AG04450 (cell line): ENCODE measurements around the gene HMG20A. TPM values are rescaled to one million over a fixed set of nuclear protein-coding genes. Genes with fewer than 3 reads are reported as not detected.
A peak's percentile ranks its signal among the peaks of the same experiment; 100 is the strongest.

Experiments
- CTCF ChIA-PET: fragments of 300-600, 350-600 bp; formaldehyde crosslinking; extraction: SDS; loops from one replicate; lab custom pipeline; 2022; ENCODE audit warnings: antibody characterized with exemption, inconsistent platforms; lab: Charles Lee
- POLR2A ChIA-PET: fragments of 350-600 bp; formaldehyde crosslinking; extraction: SDS; loops from one replicate; lab custom pipeline; 2021; ENCODE audit warnings: antibody characterized with exemption, inconsistent platforms; lab: Yijun Ruan, JAX
- DNase-seq: peaks from one replicate; pipeline ENCODE4 v3.0.0-alpha.2; 2011; ENCODE audit warnings: low read depth, low spot score
- H3K27ac ChIP-seq: one replicate; pipeline ENCODE4 v1.5.1; 2012; ENCODE audit warnings: low read depth, low read length, control low read depth
- H3K27me3 ChIP-seq: one replicate; pipeline ENCODE4 v1.6.0; 2012; ENCODE audit warnings: low read length; ENCODE audit not compliant: control insufficient read depth, insufficient read depth
- H3K4me3 ChIP-seq: 2 replicates; pipeline ENCODE4 v1.5.1; 2011; ENCODE audit warnings: mild to moderate bottlenecking, low read depth, low read length, control low read depth
- H3K9me3 ChIP-seq: 2 replicates; pipeline ENCODE4 v1.5.1; 2012; ENCODE audit warnings: low read length; ENCODE audit not compliant: control insufficient read depth, insufficient read depth
- polyA plus RNA-seq: library from polyadenylated mRNA; depleted of rRNA; stranded (reverse); fragments of >200 nt; gene quantifications from 2 replicates; pipeline ENCODE4 v1.2.3, GENCODE V29; 2011
- TF ChIP-seq, protein P1 (sequence below): IDR thresholded peaks from 2 replicates; pipeline ENCODE4 v1.5.1; 2011; ENCODE audit warnings: low read depth, low read length, control low read depth, inconsistent platforms

HMG20A gene
- polyA plus RNA-seq, 1 experiment = 62.5 TPM

DNA sequence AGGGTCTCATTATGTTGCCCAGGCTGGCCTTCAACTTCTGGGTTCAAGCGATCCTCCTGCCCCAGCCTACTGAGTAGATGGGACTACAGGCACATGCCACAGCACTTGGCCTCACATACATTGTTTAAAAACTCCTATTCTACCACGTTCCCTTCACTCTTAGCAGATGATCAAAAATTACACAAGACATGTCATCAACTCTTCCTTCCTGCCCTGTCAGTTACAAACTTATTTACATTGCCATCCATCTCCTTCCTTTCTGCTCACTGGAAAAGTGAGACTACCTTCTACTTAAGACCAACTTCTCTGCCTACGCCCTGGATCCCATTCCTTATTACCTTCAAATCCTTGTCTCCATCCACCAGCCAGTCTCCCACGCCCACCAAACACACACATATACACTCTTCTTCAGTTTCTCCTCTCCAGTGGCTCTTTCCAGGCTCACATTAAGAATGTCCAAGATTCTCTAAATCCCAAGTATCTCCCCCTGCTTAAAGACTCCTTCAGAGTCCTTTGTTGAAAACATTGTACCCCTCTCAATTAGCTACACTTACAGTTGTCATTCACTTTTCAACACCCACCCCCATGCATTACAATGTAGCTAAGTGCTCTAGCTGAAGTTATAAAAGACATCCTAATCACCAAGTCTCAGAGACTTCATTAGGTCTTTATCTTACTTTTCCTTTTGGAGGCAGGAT lies 5.1 kb upstream of the HMG20A start:
- no peak for DNase-seq
- TF ChIP-seq, protein P1, sequence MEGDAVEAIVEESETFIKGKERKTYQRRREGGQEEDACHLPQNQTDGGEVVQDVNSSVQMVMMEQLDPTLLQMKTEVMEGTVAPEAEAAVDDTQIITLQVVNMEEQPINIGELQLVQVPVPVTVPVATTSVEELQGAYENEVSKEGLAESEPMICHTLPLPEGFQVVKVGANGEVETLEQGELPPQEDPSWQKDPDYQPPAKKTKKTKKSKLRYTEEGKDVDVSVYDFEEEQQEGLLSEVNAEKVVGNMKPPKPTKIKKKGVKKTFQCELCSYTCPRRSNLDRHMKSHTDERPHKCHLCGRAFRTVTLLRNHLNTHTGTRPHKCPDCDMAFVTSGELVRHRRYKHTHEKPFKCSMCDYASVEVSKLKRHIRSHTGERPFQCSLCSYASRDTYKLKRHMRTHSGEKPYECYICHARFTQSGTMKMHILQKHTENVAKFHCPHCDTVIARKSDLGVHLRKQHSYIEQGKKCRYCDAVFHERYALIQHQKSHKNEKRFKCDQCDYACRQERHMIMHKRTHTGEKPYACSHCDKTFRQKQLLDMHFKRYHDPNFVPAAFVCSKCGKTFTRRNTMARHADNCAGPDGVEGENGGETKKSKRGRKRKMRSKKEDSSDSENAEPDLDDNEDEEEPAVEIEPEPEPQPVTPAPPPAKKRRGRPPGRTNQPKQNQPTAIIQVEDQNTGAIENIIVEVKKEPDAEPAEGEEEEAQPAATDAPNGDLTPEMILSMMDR = no peak
- Histone ChIP-seq H3K27ac (no peak overlapping the region), H3K27me3 (no peaks in the 10 kb centered on the region), H3K4me3 (no peak overlapping the region), H3K9me3 (no peaks in the 10 kb centered on the region; the same call in 1 of the 2 replicates)
- ChIA-PET CTCF (interaction anchor here (0.8 to 1.0 kb wide), 3 partner anchors 11 to 297 kb away, joined by 3 read pairs; no protein-coding TSS in a partner anchor), POLR2A (no interaction called here)

DNA sequence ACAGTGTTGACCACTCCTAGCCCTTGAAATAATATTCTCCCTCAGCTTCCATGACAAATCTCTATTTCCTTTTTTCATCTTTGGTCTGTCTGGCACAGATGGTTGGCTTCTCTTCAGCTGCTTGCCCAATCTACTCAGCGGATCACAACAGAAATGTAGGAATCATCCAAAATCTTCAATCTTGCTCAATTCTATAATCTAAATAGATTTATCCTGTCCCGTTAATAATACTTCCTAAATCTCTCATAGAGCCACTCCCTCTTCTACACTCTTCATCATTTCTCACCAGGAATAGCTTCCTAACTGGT lies 4.6 kb upstream of the HMG20A start:
- TF ChIP-seq, protein P1 = no peak
- Histone ChIP-seq H3K9me3 (no peaks in the 10 kb centered on the region; the same call in 1 of the 2 replicates), H3K27ac (no peak overlapping the region), H3K27me3 (no peaks in the 10 kb centered on the region), H3K4me3 (no peak overlapping the region)
- DNase-seq = no peak
- CTCF ChIA-PET = interaction anchor here (0.8 to 1.0 kb wide), 3 partner anchors 10 to 298 kb away, joined by 3 read pairs; no protein-coding TSS in a partner anchor
- POLR2A ChIA-PET = no interaction called here

DNA sequence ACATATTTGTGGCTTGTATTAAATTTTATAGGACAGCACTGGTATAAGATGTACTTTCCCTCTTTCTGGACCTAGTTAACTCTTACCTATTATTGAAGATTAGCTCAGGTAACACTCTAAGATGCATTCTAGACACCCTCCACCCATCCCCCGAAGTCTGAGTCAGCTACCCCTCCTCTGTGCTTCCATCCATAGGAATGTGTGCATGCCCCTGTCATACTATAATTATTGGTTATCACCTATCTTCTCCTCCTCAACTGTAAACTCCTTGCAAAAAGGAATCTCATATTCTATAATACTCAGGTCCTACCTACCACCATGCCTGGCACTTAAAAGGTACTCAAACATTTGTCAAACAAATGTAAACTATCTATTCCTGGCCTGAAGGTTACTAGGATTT lies 3.7 kb upstream of the HMG20A start:
- TF ChIP-seq, protein P1 = no peak
- ChIA-PET CTCF (interaction anchor here (0.5 kb wide), 1 partner anchor 81 kb away, joined by 4 read pairs; no protein-coding TSS in a partner anchor), POLR2A (no interaction called here)
- DNase-seq = no peak
- Histone ChIP-seq H3K27me3 (no peaks in the 10 kb centered on the region), H3K4me3 (peak overlapping the region; percentile 14; the same call in 1 of the 2 replicates), H3K27ac (no peak overlapping the region), H3K9me3 (no peaks in the 10 kb centered on the region; the same call in 1 of the 2 replicates)

DNA sequence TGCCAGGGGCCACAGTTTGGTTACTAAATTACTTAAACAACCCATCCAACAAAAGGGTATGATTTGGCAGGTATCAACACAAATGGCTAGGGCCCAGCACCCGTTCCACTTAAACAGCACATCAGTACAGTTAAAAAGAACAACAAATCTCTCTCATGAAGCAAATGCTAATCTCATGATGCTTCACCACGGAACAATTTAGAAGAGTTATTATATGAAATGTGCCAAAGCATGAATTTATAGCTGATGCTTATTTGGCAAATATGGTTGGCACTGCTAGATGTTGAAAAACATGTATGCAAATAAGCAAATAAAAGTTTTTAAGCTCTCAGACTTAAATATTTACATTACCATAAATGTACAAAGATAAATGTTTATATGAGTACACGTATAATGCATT lies 3.1 kb upstream of the HMG20A start:
- DNase-seq = no peak
- Histone ChIP-seq H3K27ac (no peak overlapping the region), H3K4me3 (peak overlapping the region; percentile 82), H3K27me3 (no peaks in the 10 kb centered on the region), H3K9me3 (no peaks in the 10 kb centered on the region; the same call in 1 of the 2 replicates)
- TF ChIP-seq, protein P1 = no peak
- ChIA-PET POLR2A (interaction anchor here (0.7 to 2.1 kb wide), 4 partner anchors 39 to 473 kb away, joined by 3 to 10 read pairs (median 4); no protein-coding TSS in a partner anchor), CTCF (no interaction called here)

DNA sequence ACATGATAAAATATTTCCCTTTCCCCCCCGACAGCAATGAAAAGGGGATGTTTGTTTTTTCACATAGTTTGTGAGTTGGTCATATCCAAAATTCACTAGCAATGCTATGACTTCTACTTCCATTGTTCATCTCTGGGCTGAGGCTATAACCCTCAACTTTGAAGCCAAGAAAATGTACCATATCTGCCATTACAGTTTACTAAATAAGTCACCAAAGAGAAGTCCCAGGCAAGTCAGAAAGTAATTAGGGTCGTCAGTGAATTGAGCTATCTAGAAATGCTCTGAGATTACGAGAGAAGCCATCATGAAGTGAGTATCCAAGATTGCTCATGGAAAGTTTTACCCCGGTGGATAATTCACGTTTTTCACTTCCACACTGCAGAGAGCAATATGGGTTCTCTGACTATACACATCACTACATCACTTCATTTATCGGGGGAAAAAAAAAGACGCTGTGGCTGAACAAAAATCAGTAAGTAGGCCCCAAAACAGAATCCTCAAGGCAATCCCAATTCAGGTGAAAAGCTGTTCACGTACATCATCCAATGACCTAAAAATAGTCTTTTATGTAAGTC lies 2.2 kb upstream of the HMG20A start:
- CTCF ChIA-PET = interaction anchor here (0.8 to 1.5 kb wide), 4 partner anchors 79 to 274 kb away, joined by 3 to 9 read pairs (median 6); no protein-coding TSS in a partner anchor
- POLR2A ChIA-PET = interaction anchor here (1.0 to 2.1 kb wide), 6 partner anchors 38 to 473 kb away, joined by 3 to 10 read pairs (median 5); partner anchors contain the start of gene TSPAN3

More for the DNA sequence above, 2.2 kb upstream of the HMG20A start:
- TF ChIP-seq, protein P1 = no peak
- Histone ChIP-seq H3K27ac (peak overlapping the region; percentile 83), H3K9me3 (no peaks in the 10 kb centered on the region; the same call in 1 of the 2 replicates), H3K27me3 (no peaks in the 10 kb centered on the region), H3K4me3 (peak overlapping the region; percentile 82)
- DNase-seq = no peak
